ENCODE measurements around the gene DOCK1. TPM values are rescaled to one million over a fixed set of nuclear protein-coding genes. Genes with fewer than 3 reads are reported as not detected.
A peak's percentile ranks its signal among the peaks of the same experiment; 100 is the strongest.

DOCK1 gene
- total and polyA plus RNA-seq, 4 donors = 10.9 to 82.6 (median 43.3) TPM

GRCh38 chr10:127337801-127338200 is 432.6 kb downstream of the DOCK1 start:
- Histone ChIP-seq H3K27ac (ENCODE audit: low read depth in 1 of 2, low read length in 2 of 2) (no peak overlapping the region), H3K9me3 (ENCODE audit: control insufficient read depth, low read length) (no peaks in the 10 kb centered on the region), H3K36me3 (ENCODE audit: control insufficient read depth in 1 of 2, insufficient read depth in 2 of 2, low read length in 1 of 2) (peaks cover 0 to 1% of the 10 kb centered on the region in 2 donors), H3K4me3 (ENCODE audit: low read length in 2 of 2) (no peak overlapping the region), H3K4me1 (ENCODE audit: control insufficient read depth in 1 of 2, insufficient read depth in 2 of 2, low read length in 2 of 2) (no peaks in the 10 kb centered on the region), H3K27me3 (ENCODE audit: control insufficient read depth in 1 of 2, insufficient read depth in 2 of 2, low read length in 1 of 2) (no peaks in the 10 kb centered on the region)
- intact Hi-C loops (cut with DNase I) = no loop called here
- WGBS, 2 donors = 94 to 95% methylated on average over 11 of the region's 11 CpGs
- DNase-seq (no peak), ATAC-seq (ENCODE audit: low FRiP score) (no peak)

DNA sequence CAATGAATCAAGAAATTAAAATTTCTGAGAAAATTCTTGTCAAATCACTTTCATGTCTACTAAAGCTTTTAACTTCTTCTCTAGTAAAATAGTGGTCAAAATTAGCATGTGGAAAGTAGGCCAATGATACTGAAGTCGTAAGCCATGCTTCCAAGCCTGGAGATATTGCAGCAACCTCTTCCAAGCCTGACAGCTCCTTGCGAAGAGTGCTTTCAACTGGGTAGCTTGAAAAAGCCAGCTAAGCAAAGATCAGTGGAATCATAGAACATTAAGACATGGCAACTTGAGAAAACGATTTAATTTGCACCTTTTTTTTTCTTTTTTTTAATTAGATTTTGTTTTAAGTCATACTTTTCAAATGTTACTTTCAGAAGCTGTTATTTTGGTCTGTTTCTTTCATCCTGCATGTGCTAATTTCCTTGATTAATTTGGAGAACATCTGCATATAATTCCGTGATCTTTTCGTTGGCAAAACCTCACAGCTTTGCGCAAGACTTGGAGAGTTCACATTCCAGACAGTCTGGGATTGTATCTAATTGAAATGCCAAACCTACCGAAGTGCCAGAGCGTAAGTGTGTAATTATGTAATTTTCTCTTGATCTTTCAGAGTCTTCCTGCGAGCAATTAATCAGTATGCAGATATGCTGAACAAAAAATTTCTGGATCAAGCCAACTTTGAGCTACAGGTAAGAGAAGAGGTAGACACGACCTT is 433.3 kb downstream of the DOCK1 start:
- H3K4me1 ChIP-seq (ENCODE audit: control insufficient read depth in 1 of 2, insufficient read depth in 2 of 2, low read length in 2 of 2) = no peaks in the 10 kb centered on the region
- WGBS, 2 donors = 76 to 78% methylated on average over 10 of the region's 10 CpGs
- H3K36me3 ChIP-seq (ENCODE audit: control insufficient read depth in 1 of 2, insufficient read depth in 2 of 2, low read length in 1 of 2) = peaks cover 0 to 1% of the 10 kb centered on the region in 2 donors
- no peaks in the 10 kb centered on the region for H3K9me3 ChIP-seq (ENCODE audit: control insufficient read depth, low read length)
- H3K4me3 ChIP-seq (ENCODE audit: low read length in 2 of 2) = no peak overlapping the region
- no peak for DNase-seq
- ATAC-seq (ENCODE audit: low FRiP score) = peak; percentile 70
- no peak overlapping the region for H3K27ac ChIP-seq (ENCODE audit: low read depth in 1 of 2, low read length in 2 of 2)
- H3K27me3 ChIP-seq (ENCODE audit: control insufficient read depth in 1 of 2, insufficient read depth in 2 of 2, low read length in 1 of 2) = no peaks in the 10 kb centered on the region
- intact Hi-C loops (cut with DNase I) = no loop called here

- H3K27ac ChIP-seq (ENCODE audit: low read depth in 1 of 2, low read length in 2 of 2) = no peak overlapping the region
- H3K36me3 ChIP-seq (ENCODE audit: control insufficient read depth in 1 of 2, insufficient read depth in 2 of 2, low read length in 1 of 2) = peaks cover 1 to 3% of the 10 kb centered on the region in 2 donors
- H3K9me3 ChIP-seq (ENCODE audit: control insufficient read depth, low read length) = no peaks in the 10 kb centered on the region
- ATAC-seq (ENCODE audit: low FRiP score) = no peak
- H3K27me3 ChIP-seq (ENCODE audit: control insufficient read depth in 1 of 2, insufficient read depth in 2 of 2, low read length in 1 of 2) = no peaks in the 10 kb centered on the region
- no peak overlapping the region for H3K4me3 ChIP-seq (ENCODE audit: low read length in 2 of 2)
- intact Hi-C loops (cut with DNase I) = no loop called here
- no peak for DNase-seq
- H3K4me1 ChIP-seq (ENCODE audit: control insufficient read depth in 1 of 2, insufficient read depth in 2 of 2, low read length in 2 of 2) = no peaks in the 10 kb centered on the region
- 94 to 98% methylated on average over 6 of the region's 6 CpGs for WGBS, 2 donors
Measured at GRCh38 chr10:127343821-127344220, 438.6 kb downstream of the DOCK1 start.

GRCh38 chr10:127344346-127344745 is 439.1 kb downstream of the DOCK1 start:
- DNase-seq = no peak
- H3K27me3 ChIP-seq (ENCODE audit: control insufficient read depth in 1 of 2, insufficient read depth in 2 of 2, low read length in 1 of 2) = no peaks in the 10 kb centered on the region
- H3K9me3 ChIP-seq (ENCODE audit: control insufficient read depth, low read length) = no peaks in the 10 kb centered on the region
- WGBS, 2 donors = 86 to 87% methylated on average over 6 of the region's 6 CpGs
- intact Hi-C loops (cut with DNase I) = no loop called here
- H3K4me1 ChIP-seq (ENCODE audit: control insufficient read depth in 1 of 2, insufficient read depth in 2 of 2, low read length in 2 of 2) = no peaks in the 10 kb centered on the region
- no peak for ATAC-seq (ENCODE audit: low FRiP score)
- no peak overlapping the region for H3K27ac ChIP-seq (ENCODE audit: low read depth in 1 of 2, low read length in 2 of 2)
- peaks cover 1 to 3% of the 10 kb centered on the region in 2 donors for H3K36me3 ChIP-seq (ENCODE audit: control insufficient read depth in 1 of 2, insufficient read depth in 2 of 2, low read length in 1 of 2)
- H3K4me3 ChIP-seq (ENCODE audit: low read length in 2 of 2) = no peak overlapping the region

DNA sequence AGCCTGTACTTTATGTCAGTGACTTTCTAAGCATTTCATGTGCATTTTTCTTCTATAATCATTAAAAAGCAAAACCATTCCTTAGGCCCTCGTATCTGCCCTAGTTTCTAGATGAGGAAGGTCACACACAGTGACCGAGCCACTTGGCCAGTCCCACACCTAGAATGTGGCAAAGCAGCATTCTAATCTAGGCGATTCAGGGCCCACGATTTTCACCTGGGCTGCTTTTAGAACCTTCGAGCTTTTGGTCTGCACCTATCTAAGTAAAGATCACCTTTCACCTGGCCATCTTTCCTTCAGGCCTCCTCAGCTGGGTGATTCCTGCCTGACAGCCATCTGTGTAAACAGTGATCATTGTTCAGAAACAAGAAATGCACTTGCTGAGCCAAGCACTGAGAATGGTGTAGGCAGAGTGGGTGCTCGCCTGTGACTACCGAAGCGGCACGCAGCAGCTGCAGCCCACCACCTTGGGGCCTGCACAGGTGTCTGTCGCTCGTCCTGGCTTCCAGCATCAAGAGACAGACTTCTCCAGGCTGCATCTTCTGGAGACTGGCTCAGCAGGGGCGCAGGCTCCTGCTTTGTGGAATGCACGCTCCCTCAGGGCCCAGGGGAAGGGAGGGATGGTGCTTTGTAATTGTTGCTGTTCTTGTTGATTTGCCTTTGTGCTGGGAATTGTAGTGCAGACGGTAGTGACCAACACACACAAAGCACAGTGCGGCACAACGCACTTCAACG is 440.2 kb downstream of the DOCK1 start:
- DNase-seq = no peak
- no peaks in the 10 kb centered on the region for H3K27me3 ChIP-seq (ENCODE audit: control insufficient read depth in 1 of 2, insufficient read depth in 2 of 2, low read length in 1 of 2)
- 94 to 95% methylated on average over 17 of the region's 17 CpGs for WGBS, 2 donors
- H3K4me3 ChIP-seq (ENCODE audit: low read length in 2 of 2) = no peak overlapping the region
- intact Hi-C loops (cut with DNase I) = no loop called here
- peak; percentile 11 for ATAC-seq (ENCODE audit: low FRiP score)
- H3K9me3 ChIP-seq (ENCODE audit: control insufficient read depth, low read length) = no peaks in the 10 kb centered on the region
- no peaks in the 10 kb centered on the region for H3K4me1 ChIP-seq (ENCODE audit: control insufficient read depth in 1 of 2, insufficient read depth in 2 of 2, low read length in 2 of 2)
- no peak overlapping the region for H3K27ac ChIP-seq (ENCODE audit: low read depth in 1 of 2, low read length in 2 of 2)
- H3K36me3 ChIP-seq (ENCODE audit: control insufficient read depth in 1 of 2, insufficient read depth in 2 of 2, low read length in 1 of 2) = peaks cover 0 to 3% of the 10 kb centered on the region in 2 donors

GRCh38 chr10:127346604-127347003 is 441.4 kb downstream of the DOCK1 start:
- Histone ChIP-seq H3K27ac (ENCODE audit: low read depth in 1 of 2, low read length in 2 of 2) (no peak overlapping the region), H3K4me1 (ENCODE audit: control insufficient read depth in 1 of 2, insufficient read depth in 2 of 2, low read length in 2 of 2) (no peaks in the 10 kb centered on the region), H3K9me3 (ENCODE audit: control insufficient read depth, low read length) (no peaks in the 10 kb centered on the region), H3K27me3 (ENCODE audit: control insufficient read depth in 1 of 2, insufficient read depth in 2 of 2, low read length in 1 of 2) (no peaks in the 10 kb centered on the region), H3K4me3 (ENCODE audit: low read length in 2 of 2) (no peak overlapping the region), H3K36me3 (ENCODE audit: control insufficient read depth in 1 of 2, insufficient read depth in 2 of 2, low read length in 1 of 2) (peaks cover 0 to 3% of the 10 kb centered on the region in 2 donors)
- intact Hi-C loops (cut with DNase I) = no loop called here
- WGBS, 2 donors = 80 to 83% methylated on average over 11 of the region's 11 CpGs
- ATAC-seq (ENCODE audit: low FRiP score) (no peak), DNase-seq (no peak)

- no peaks in the 10 kb centered on the region for H3K27me3 ChIP-seq (ENCODE audit: control insufficient read depth in 1 of 2, insufficient read depth in 2 of 2, low read length in 1 of 2)
- H3K4me1 ChIP-seq (ENCODE audit: control insufficient read depth in 1 of 2, insufficient read depth in 2 of 2, low read length in 2 of 2) = no peaks in the 10 kb centered on the region
- DNase-seq (no peak), ATAC-seq (ENCODE audit: low FRiP score) (no peak)
- no peaks in the 10 kb centered on the region for H3K9me3 ChIP-seq (ENCODE audit: control insufficient read depth, low read length)
- no peak overlapping the region for H3K27ac ChIP-seq (ENCODE audit: low read depth in 1 of 2, low read length in 2 of 2)
- no peak overlapping the region for H3K4me3 ChIP-seq (ENCODE audit: low read length in 2 of 2)
- 94 to 95% methylated on average over 23 of the region's 23 CpGs for WGBS, 2 donors
- intact Hi-C loops (cut with DNase I) = no loop called here
- H3K36me3 ChIP-seq (ENCODE audit: control insufficient read depth in 1 of 2, insufficient read depth in 2 of 2, low read length in 1 of 2) = peaks cover 0 to 3% of the 10 kb centered on the region in 2 donors
Measured at GRCh38 chr10:127347202-127347959, 442.2 kb downstream of the DOCK1 start.

- Histone ChIP-seq H3K4me3 (ENCODE audit: low read length in 2 of 2) (no peak overlapping the region), H3K4me1 (ENCODE audit: control insufficient read depth in 1 of 2, insufficient read depth in 2 of 2, low read length in 2 of 2) (no peaks in the 10 kb centered on the region), H3K9me3 (ENCODE audit: control insufficient read depth, low read length) (no peaks in the 10 kb centered on the region), H3K27ac (ENCODE audit: low read depth in 1 of 2, low read length in 2 of 2) (no peak overlapping the region), H3K36me3 (ENCODE audit: control insufficient read depth in 1 of 2, insufficient read depth in 2 of 2, low read length in 1 of 2) (no peaks in the 10 kb centered on the region), H3K27me3 (ENCODE audit: control insufficient read depth in 1 of 2, insufficient read depth in 2 of 2, low read length in 1 of 2) (no peaks in the 10 kb centered on the region)
- DNase-seq (no peak), ATAC-seq (ENCODE audit: low FRiP score) (no peak)
- intact Hi-C loops (cut with DNase I) = no loop called here
- 94 to 97% methylated on average over 3 of the region's 3 CpGs for WGBS, 2 donors
Measured at GRCh38 chr10:127349737-127350136, 444.5 kb downstream of the DOCK1 start.
